Epithelial cell of proximal tubule (primary cell): ENCODE results near the gene XRCC4. TPM values are rescaled to one million over a fixed set of nuclear protein-coding genes. Genes with fewer than 3 reads are reported as not detected.

Source experiments
- DNase-seq: peaks from one replicate; pipeline ENCODE4 v3.0.0-alpha.2; 2011; ENCODE audit warnings: low read depth
- H3K4me3 ChIP-seq: 2 replicates; pipeline ENCODE4 v1.5.1; 2011; ENCODE audit warnings: low read depth, mild to moderate bottlenecking, low read length
- total RNA-seq: library from RNA; depleted of rRNA; stranded (reverse); fragments of >200 nt; gene quantifications from 2 replicates; pipeline ENCODE4 v1.2.3, GENCODE V29; 2015
- TF ChIP-seq, protein P1 (sequence below): conservative IDR thresholded peaks from 2 replicates; pipeline ENCODE4 v1.5.1; 2012; ENCODE audit warnings: low read depth, mild to moderate bottlenecking, low read length

XRCC4 gene
- total RNA-seq, 1 donor from 2014 or later, result 16.4 TPM

DNA sequence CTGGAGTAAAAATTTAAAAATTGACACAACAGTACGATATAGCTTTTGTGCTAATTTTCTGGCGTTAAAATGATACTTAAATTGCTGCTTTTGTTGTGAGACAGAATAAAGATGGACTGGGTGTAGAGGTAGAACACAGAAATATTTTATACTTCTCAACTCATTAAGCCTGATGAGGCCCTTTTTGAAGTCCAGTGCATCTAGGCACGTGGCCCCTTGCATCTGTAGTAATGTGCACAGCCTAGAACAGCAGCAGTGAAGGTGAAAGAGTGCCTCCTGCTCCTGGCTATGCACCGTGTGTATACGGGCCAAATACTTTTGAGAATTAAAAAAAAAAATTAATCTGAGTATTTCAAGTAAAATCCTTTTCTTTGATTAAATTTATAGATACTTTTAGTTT is 115.6 kb downstream of the XRCC4 start:
- DNase-seq, result no peak
- TF ChIP-seq, protein P1, sequence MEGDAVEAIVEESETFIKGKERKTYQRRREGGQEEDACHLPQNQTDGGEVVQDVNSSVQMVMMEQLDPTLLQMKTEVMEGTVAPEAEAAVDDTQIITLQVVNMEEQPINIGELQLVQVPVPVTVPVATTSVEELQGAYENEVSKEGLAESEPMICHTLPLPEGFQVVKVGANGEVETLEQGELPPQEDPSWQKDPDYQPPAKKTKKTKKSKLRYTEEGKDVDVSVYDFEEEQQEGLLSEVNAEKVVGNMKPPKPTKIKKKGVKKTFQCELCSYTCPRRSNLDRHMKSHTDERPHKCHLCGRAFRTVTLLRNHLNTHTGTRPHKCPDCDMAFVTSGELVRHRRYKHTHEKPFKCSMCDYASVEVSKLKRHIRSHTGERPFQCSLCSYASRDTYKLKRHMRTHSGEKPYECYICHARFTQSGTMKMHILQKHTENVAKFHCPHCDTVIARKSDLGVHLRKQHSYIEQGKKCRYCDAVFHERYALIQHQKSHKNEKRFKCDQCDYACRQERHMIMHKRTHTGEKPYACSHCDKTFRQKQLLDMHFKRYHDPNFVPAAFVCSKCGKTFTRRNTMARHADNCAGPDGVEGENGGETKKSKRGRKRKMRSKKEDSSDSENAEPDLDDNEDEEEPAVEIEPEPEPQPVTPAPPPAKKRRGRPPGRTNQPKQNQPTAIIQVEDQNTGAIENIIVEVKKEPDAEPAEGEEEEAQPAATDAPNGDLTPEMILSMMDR, result no peak
- no peak overlapping the region for H3K4me3 ChIP-seq

DNA sequence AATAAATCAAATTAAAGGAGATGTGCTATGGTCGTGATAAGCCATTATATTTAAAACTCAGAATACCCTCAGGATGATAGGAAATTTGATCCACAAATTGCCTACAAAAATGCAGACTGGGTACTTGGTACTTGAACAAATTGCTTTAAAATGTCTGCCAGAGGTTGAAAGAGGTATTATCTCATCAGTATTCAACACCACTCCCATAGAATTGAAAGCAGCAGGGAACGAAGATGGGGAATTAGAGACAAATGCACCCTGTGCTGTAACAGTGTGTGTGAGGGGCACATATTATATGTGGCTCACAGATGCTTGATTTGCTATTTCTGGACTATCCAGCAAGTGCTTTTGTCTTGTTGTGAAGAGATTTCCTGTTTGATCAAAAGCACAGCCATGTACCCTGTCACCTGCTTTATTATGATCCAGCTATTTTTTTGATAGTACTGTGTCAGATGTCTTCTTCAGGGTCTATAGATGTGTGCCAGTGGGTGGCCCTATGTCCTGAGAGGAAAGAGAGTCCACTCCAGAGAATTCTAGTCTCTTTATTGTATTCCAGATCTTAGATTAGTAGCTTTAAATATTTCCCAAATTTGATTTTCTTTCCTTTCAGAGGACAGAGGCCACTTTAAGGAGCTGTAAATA is 120.1 kb downstream of the XRCC4 start:
- H3K4me3 ChIP-seq, result no peak overlapping the region
- no peak for DNase-seq
- TF ChIP-seq, protein P1, result no peak

DNA sequence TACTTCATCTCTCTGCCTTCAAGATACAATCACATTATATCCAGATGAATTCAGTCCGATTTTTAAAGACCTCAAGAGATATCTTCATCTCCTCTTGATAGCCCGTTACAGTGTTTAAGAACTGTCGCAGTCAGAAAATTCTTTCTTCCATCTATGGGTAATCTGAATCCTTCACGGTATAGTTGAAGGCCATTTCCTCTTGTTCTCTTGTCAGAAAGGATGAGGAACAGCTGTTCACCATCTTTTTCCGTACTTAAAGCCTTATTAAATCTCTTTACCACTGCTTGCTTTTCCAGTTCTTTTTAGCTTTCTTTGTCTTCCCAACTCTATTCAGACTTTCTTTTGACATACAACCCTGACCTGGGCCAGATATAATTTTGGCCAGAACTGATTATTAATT is 121.8 kb downstream of the XRCC4 start:
- no peak overlapping the region for H3K4me3 ChIP-seq
- no peak for DNase-seq
- TF ChIP-seq, protein P1, result no peak

DNA sequence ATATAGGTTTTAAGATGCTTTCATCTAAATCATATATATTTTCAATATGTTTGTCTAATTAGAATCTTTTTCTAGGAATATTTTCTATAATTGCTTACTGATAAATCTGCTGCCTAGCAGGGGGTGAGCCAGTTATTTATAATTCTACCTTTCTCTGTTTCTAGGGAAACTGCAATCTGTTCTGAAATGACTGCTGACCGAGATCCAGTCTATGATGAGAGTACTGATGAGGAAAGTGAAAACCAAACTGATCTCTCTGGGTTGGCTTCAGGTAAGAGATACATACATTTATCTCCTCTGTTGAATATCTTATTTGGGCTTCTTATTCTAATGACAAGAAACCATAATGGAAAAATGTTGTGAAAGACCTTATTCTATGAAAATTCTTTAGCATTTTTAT is 127.3 kb downstream of the XRCC4 start:
- no peak for DNase-seq
- TF ChIP-seq, protein P1, result no peak
- no peak overlapping the region for H3K4me3 ChIP-seq

DNA sequence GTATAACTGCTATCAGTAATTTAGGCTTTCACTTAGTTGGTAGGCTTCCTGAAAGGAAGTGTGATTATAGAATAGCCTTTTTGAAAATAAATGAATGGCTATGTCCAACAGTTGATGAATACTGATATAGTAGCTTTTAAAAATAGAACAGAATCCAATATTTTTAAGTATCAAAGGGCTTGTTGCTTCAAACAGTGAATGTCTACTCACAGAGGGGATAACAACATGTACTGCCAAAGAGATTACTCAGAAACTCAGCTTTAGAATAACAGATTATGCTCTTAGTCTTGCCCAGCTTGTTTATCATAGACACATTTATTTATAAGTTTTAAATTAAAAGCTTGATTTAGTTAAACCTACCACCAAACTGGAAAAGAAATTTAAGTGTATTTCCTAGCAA is 132.6 kb downstream of the XRCC4 start:
- TF ChIP-seq, protein P1, result no peak

DNA sequence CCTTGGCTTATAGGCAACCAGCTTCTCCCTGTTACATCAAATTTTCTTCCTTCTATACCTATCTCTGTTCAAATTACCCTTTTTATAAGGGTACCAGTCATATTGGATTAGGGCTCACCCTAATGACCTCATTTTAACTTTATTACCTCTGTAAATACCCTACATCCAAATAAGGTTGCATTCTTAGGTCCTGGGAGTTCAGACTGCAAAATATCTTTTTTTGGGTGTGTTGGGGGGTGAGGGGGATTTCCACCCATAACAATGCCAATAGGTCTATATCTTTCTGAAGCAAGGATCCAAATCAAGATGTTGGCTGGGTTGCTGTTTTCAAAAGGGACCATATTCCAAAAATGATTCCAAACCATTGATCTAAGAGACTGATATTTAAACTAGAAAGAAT is 141.7 kb downstream of the XRCC4 start:
- H3K4me3 ChIP-seq, result no peak overlapping the region
- TF ChIP-seq, protein P1, result no peak

More for the DNA sequence above, 132.6 kb downstream of the XRCC4 start:
- DNase-seq, result no peak
- H3K4me3 ChIP-seq, result no peak overlapping the region

DNA sequence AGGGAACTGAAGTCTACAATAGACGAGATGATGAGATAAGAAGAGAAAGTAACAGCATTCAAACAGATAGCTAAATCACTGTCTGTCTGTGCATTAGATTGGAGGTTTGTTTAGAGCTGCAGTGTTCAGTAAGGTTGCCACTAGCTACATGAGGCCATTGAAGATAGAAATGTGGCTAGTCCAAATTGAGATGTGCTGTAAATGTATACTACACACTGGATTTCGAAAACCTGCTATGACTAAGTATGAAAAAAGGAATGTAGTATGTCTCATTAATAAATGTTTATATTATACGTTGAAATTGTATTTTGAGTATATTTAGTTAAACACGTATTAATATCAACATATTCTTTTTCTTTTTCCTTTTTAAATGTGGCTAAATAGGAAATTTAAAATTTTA is 142.1 kb downstream of the XRCC4 start:
- no peak overlapping the region for H3K4me3 ChIP-seq
- no peak for DNase-seq
- TF ChIP-seq, protein P1, result no peak

More for the DNA sequence above, 141.7 kb downstream of the XRCC4 start:
- no peak for DNase-seq
